Stimulated activated CD4-positive, alpha-beta T cell treated with anti-CD3 and anti-CD28 coated beads, Interleukin-15, amount 100 ng/mL, for 1 hour (primary cell): ENCODE results near the gene TARBP1.
"Not testable (repeated sequence)": the region's sequence is repeated elsewhere in the genome, so short reads cannot be mapped to it uniquely, and the experiment has no call there.

ENCODE experiments used
- DNase-seq, 2 donors: peaks; one replicate each; pipeline ENCODE4 v3.0.0-alpha.2; 2020; ENCODE audit warnings: low read depth in 1 of 2, low spot score in 1 of 2

Gene TARBP1

DNA sequence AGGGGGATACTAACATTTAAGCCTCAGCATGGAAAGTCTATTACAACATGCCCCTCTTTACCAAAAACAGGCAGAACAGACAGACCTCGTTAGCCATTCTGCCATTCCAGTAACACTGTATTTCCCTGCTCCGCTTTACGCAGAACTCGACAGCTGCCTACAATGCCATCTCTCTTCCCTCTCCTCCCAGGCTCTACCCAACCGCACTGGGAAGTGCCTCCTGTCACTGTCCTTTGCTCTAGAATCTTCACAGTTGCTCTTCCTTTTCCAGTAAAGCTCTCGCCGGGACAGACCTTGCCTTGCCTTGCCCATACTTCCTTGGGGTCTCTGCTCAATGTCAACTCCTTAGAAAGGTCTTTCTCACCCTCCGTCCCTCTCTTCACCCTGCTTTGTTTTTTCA is 82.9 kb downstream of the TARBP1 start:
- no peak for DNase-seq

DNA sequence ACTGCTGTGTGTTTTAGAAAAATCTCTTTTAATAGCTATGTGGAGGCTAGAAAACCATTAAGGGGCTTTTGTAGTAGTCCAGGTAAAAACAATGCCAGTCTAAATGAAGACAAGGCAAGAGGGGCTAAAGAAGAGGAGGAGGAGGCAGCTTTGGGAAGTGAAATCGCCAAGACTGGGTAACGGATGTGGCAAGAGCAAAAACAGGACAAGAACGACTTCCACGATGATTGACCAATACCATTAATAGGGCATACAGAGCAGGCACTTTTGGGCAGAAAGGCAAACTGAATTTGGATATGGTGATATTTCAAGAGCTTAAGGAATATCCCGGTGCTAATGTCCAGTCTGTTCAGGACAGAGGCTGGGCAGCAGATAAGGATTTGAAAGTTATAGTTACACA is 83.7 kb downstream of the TARBP1 start:
- no peak for DNase-seq

DNA sequence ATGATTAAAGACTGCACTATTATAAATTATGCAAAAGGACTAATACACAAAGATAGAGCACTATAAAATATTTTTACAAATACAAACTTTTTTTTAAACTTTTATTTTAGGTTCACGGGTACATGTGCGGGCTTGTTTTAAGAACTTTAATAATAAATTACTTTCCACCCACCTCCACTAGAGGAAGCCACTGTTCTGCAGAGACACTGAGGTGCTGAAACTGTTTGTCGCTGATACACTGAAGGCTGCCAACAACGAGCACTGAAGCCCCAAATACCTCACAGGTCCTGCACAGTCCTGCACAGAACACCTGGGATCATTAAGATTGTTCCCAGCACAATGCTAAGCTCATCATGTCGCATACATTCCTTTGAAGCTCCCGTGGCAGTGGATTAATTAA is 85.8 kb downstream of the TARBP1 start:
- DNase-seq = no peak

GRCh38 chr1:234388094-234388493 is 90.9 kb downstream of the TARBP1 start:
- DNase-seq = no peak

DNA sequence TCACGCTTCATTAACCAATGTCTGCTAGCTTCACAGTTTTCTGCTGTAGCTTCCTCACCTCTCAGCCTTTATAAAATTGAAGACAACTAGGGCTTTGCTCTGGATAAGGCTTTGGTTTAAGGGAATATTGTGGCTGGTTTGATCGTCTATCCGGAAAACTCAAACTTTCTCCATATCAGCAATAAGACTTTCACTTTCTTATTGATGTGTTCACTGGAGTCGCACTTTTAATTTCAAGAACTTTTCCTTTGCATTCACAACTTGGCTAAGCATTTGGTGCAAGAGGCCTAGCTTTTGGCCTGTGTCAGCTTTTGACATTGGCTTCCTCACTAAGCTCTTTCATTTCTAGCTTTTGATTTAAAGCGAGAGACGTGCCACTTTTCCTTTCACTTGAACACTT is 92.9 kb downstream of the TARBP1 start:
- no peak for DNase-seq

DNA sequence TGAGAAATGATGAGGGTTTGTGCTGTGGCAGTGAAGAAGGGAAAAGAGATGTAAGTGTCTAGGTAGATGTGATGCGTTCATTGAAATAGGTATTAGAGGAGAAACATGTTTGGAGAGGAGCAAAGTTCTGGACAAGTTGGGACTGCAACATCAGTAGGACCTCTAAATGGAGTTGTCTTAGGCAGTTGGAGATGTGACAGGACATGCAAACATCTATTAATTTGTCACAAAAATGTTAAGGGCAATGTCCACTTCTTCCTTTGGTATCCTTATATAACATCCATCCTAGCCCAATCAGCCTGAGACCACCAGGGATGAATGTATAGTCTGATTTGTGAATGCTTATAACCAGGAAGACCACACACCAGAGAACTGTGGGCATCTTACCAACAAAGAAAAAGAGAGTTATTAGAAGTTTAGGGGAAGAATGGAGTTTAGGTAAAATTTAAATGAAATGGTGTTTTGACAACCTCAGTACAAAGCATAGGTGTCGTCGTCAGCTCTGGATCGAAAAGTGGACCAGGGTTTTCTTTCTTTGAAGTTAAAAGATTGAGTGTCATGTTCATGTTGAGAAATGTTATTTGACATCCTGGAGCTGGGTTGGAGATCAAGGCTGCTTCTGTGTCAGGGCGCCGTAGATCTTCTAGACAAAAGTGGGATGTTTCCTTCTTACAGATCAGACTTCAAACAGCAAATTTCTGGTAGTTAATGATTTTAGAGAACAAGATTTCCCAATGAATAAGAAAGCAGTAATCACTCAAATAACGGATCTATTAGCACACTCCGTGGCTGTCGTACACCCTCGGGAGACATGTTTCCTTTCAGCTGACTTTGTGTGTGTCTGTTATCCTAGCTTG is 97.1 kb downstream of the TARBP1 start:
- no peak for DNase-seq

DNA sequence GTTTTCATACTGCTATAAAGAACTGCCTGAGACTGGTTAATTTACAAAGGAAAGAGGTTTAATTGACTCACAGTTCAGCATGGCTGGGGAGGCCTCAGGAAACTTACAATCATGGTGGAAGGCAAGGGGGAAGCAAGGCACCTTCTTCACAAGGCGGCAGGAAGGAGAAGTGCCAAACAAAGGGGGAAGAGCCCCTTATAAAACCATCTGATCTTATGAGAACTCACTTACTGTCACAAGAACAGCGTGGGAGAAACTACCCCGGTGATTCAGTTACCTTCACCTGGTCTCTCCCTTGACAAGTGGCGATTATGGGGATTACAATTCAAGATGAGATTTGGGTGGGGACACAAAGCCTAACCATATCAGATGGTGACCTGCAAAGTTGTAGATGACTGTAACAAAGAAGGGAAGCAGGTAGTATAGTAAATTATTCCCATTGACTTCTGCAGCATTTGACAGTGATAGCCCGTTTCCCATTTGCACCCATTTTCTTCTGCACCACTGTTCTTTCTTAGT is 99.3 kb downstream of the TARBP1 start:
- not testable (repeated sequence) for DNase-seq

- DNase-seq = no peak
Observed at GRCh38 chr1:234375672-234376071, 103.3 kb downstream of the TARBP1 start.

DNA sequence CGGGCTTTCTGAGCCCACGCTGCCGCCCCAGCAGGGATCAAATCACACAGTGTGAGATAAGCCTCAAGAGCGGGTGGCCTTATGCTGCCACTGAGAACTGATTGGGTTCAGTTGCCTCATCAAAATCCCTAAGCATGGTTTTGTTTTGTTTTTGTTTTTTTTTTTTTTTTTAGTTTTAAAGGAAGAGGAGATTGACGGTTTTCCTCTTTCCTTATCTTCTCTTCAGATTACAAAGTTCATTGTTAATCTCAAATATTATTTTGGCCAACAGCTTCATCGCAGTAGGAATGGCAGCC is 105.1 kb downstream of the TARBP1 start:
- no peak for DNase-seq

DNA sequence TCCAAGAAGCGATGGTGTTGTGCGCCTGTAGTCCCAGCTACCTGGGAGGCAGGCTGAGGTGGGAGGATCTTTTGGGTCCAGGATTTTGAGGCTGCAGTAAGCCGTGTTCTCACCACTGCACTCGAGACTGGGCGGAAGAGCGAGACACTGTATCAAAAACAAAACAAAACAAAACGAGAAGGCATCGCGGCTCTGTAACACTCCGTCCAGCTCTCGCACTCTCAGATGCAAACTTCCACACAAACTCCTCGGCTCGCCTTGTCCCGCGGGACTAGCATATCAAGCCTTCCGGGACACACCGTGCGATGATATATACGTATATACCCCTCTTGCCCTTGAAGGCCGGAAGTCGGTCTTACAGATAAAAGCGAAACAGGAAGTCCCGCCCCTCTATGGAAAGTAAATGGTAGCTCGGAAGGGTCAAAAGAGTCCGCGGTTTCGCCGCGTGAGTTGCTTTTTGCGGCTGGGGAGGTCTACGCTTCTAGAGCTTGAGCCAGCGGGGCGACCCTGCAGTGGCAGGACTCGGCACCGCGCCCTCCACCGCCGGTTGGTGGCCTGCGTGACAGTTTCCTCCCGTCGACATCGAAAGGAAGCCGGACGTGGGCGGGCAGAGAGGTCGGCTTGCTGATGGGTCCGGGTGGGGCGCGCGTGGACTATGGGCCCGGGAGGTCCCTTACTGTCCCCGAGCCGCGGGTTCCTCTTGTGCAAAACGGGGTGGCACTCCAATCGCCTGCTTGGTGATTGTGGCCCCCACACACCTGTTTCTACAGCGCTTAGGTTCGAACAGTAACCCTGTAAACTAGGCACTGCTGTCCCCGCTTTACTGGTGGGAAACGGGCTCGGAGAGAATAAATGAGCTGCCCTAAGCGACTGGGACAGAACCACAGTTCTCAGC is 105.7 kb downstream of the TARBP1 start, which contains the start of gene COA6:
TSS of gene COA6 (plus strand) at position 393 of the 895 bp plus-strand sequence. CDS start at position 404, 11 bp downstream.
- DNase-seq = peak; percentile 79 to 82

- no peak for DNase-seq
Observed at GRCh38 chr1:234372011-234372757, 106.8 kb downstream of the TARBP1 start.

DNA sequence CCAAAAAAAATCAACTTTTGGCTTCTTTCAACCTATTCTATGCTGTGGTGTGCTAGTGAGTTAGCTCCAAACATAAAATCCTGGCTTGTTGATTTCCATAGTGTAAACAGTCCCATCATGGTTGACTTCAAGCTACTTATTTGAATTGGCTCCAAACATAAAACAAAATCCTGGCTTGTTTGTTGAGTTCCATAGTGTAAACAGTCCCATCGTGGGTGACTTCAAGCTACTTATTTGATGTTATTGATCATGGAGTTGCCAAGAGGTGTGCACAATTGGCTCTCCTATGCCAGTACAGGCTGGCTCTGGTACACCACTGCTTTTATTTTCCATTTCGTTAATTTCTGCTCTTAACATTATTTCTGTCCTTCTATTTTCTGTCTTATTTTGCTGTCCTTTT is 107.6 kb downstream of the TARBP1 start:
- no peak for DNase-seq

GRCh38 chr1:234369784-234370183 is 109.2 kb downstream of the TARBP1 start:
- no peak for DNase-seq

- DNase-seq = no peak
Observed at GRCh38 chr1:234369033-234369430, 109.9 kb downstream of the TARBP1 start.

DNA sequence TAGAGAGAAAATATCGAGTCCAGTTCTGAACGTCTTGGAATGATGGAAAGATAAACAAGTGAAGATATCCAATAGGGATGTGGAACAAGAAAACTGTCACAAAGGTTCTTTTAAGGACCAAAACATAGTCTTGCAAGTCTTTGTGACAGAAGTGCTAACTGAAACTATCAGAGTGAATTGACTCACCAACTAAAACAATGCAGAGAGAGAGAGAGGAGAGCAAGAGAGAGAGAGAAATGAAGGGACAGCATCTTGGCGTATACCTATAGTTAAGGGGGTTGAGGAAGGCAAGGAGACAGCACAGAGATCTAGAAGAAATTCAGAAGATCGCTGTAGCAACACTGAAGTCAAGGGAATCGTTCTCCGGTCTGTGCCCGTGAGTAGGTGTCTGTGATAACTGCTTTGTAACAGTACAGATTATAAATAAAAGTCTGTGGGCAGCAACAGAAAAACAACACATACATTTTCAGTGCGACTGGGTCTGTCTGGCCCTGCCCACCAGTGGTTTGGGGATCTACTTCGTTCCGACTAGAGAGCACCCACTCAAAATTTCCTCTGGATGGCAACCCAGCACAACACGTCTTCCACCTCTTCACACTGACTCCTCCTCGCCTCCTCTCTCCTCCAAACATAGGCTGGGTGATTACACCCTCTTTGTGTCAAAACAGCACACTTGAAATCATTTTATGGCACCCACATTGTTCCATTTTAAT is 110.5 kb downstream of the TARBP1 start:
- DNase-seq = no peak

GRCh38 chr1:234362558-234362957 is 116.4 kb downstream of the TARBP1 start:
- DNase-seq = no peak

DNA sequence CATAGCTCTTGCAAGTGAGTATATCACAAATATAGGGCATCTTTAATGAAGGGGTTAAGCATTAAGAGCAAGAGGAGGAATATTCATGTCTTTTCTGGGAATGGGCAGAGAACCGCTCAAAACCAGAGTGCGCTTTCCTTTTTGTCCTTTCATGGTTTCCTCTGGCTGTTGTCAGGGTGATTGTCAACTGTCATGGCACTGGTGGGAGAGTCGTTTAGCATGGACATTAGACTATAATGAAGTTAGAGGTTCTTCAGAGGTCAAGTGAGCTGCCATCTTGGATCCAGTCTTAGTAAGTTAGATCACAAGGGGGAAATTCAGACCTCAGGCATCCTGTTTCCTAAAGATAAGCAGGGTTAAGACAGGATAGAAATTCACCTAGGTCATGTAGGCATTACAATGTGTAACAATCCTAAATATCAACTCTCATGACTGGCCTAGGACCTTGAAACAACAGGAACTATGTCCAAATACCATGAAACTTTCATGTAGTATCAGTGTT is 117.8 kb downstream of the TARBP1 start:
- no peak for DNase-seq

DNA sequence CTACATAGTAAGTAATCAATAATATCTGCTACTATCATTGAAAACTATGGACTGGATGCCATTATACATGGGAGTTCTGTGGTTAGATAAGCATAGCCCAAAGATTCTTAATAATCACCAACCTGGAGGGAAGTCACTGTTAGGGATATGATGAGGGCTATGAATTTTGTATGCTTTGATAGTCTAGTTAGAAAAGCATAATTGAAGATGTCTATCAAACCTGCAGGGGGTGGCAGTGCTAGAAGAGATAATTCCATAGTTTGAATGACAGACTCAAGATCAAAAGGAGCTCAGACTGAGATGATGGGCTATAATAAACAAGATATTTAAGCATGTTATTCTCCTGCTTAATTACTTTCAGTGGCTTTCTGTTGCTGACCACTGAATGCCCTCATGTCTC is 121.1 kb downstream of the TARBP1 start:
- no peak for DNase-seq

GRCh38 chr1:234356615-234357269 is 122.2 kb downstream of the TARBP1 start:
- peak; percentile 24 to 26 for DNase-seq
